ENCODE results near the gene FCRL1. TPM values are rescaled to one million over a fixed set of nuclear protein-coding genes. Genes with fewer than 3 reads are reported as not detected.

FCRL1 gene
- total RNA-seq, 1 donor from 2014 or later = not detected

GRCh38 chr1:157803851-157804250 is 16.1 kb downstream of the FCRL1 start:
- H3K36me3 Mint-ChIP-seq (ENCODE audit: insufficient read depth) = no peaks in the 10 kb centered on the region
- no peak overlapping the region for H3K27ac Mint-ChIP-seq
- no peak overlapping the region for H3K4me3 Mint-ChIP-seq (ENCODE audit: low read depth)
- no peaks in the 10 kb centered on the region for H3K4me1 Mint-ChIP-seq (ENCODE audit: low read depth)
- DNase-seq (ENCODE audit: low spot score, unreplicated experiment) = no peak
- H3K9me3 Mint-ChIP-seq (ENCODE audit: low read depth) = no peaks in the 10 kb centered on the region
- TF ChIP-seq CTCF (IDR thresholded peaks at IDR 0.05; ENCODE audit: unreplicated experiment) = no peak
- peaks cover 7% of the 10 kb centered on the region for H3K27me3 Mint-ChIP-seq

- Mint-ChIP-seq H3K27me3 (no peaks in the 10 kb centered on the region), H3K9me3 (ENCODE audit: low read depth) (no peaks in the 10 kb centered on the region), H3K36me3 (ENCODE audit: insufficient read depth) (no peaks in the 10 kb centered on the region), H3K4me3 (ENCODE audit: low read depth) (no peak overlapping the region), H3K27ac (no peak overlapping the region), H3K4me1 (ENCODE audit: low read depth) (no peaks in the 10 kb centered on the region)
- DNase-seq (ENCODE audit: low spot score, unreplicated experiment) = no peak
- no peak for TF ChIP-seq CTCF (IDR thresholded peaks at IDR 0.05; ENCODE audit: unreplicated experiment)
Measured at GRCh38 chr1:157799996-157800395, 19.9 kb downstream of the FCRL1 start.

DNA sequence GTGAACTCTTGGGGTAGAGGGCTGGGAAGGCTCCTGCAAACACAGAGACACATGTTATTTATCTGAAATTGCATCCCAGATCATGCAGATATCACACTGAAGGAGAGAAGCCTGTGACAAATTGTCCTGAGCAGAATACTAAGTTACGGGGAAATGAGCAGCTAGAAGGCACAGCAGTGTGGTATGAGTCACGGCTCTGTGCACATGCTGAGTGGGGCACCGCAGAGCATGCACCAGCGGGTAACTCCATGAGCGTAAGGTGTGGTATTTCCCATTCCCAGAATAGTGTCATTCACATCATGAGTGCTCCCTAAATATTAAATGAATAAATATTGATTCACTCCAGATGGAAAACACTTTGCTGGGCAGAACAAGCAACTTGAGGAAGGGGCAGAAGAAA is 21.7 kb downstream of the FCRL1 start:
- Mint-ChIP-seq H3K27ac (no peak overlapping the region), H3K4me3 (ENCODE audit: low read depth) (no peak overlapping the region), H3K4me1 (ENCODE audit: low read depth) (no peaks in the 10 kb centered on the region), H3K27me3 (no peaks in the 10 kb centered on the region), H3K36me3 (ENCODE audit: insufficient read depth) (no peaks in the 10 kb centered on the region), H3K9me3 (ENCODE audit: low read depth) (peaks cover 2% of the 10 kb centered on the region)
- no peak for TF ChIP-seq CTCF (IDR thresholded peaks at IDR 0.05; ENCODE audit: unreplicated experiment)
- no peak for DNase-seq (ENCODE audit: low spot score, unreplicated experiment)

DNA sequence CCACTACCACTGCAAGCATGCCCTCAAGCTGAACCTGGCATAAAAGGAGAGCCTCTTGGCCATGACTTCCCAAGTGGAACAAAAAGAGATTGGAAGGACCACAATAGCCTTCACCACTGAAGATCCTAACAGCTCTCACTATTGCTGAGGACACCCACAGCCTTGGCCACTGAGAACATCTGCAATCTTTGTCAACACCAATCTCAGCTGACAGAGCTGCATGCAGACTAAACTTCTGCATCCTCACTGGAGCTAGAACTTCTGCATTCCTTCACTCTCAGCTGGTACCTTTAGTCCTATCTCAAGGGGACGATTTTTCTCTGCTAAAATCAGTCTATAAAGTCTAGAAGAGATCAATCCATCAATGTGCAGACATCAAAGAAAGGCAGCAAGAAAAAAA is 34.7 kb downstream of the FCRL1 start:
- Mint-ChIP-seq H3K9me3 (ENCODE audit: low read depth) (no peaks in the 10 kb centered on the region), H3K4me1 (ENCODE audit: low read depth) (no peaks in the 10 kb centered on the region), H3K36me3 (ENCODE audit: insufficient read depth) (no peaks in the 10 kb centered on the region), H3K4me3 (ENCODE audit: low read depth) (no peak overlapping the region), H3K27ac (no peak overlapping the region), H3K27me3 (no peaks in the 10 kb centered on the region)
- DNase-seq (ENCODE audit: low spot score, unreplicated experiment) = no peak
- no peak for TF ChIP-seq CTCF (IDR thresholded peaks at IDR 0.05; ENCODE audit: unreplicated experiment)

DNA sequence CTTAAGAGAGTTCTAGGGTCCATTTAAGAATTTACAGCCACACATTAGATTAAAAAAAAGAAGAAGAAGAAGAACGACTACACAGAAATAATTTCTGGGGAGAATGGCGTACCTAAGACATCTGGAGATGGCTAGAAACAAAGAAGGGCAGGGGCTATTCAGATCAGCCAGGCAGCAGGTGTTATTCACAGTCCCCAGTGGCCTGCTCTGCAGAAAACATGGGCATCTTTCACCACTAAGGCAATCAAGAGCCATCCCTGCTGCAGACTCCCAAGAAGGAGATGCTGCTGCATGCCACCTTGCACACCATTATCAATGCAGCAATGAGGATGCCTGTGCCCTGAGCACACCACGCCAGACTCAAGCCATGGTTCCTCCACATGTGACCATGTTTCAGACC is 35.1 kb downstream of the FCRL1 start:
- no peak overlapping the region for H3K4me3 Mint-ChIP-seq (ENCODE audit: low read depth)
- no peaks in the 10 kb centered on the region for H3K4me1 Mint-ChIP-seq (ENCODE audit: low read depth)
- H3K27ac Mint-ChIP-seq = no peak overlapping the region
- TF ChIP-seq CTCF (IDR thresholded peaks at IDR 0.05; ENCODE audit: unreplicated experiment) = no peak
- no peaks in the 10 kb centered on the region for H3K36me3 Mint-ChIP-seq (ENCODE audit: insufficient read depth)
- H3K9me3 Mint-ChIP-seq (ENCODE audit: low read depth) = no peaks in the 10 kb centered on the region
- no peaks in the 10 kb centered on the region for H3K27me3 Mint-ChIP-seq
- no peak for DNase-seq (ENCODE audit: low spot score, unreplicated experiment)

Data from progenitor cell of endocrine pancreas (in vitro differentiated cells).